Measurements from ENCODE around the gene TP53RK.
A peak's percentile ranks its signal among the peaks of the same experiment; 100 is the strongest.

Gene TP53RK

DNA sequence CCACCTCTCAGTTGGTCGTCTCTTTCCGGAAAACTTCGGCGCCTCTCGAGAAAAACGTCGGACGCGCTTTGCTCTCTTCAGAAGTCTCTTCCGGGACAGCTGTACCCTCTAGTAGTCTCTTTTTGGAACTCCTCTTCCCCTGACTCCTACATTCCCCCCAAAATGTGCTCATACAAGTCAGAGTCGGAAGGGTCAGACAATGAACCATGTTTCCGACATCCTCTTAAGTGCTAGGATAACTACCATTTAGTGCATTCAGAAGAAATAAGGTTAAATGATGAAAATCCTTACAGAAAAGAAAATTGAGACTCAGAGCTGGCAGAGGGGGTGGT is 476 bp upstream of the TP53RK start:
- Histone ChIP-seq H3K36me3 (peaks cover 25% of the 10 kb centered on the region), H3K27me3 (peaks cover 6% of the 10 kb centered on the region), H3K9me3 (no peaks in the 10 kb centered on the region), H3K4me1 (no peaks in the 10 kb centered on the region), H3K4me3 (ENCODE audit: low read depth, low read length) (peak overlapping the region; percentile 82)
- TF ChIP-seq, protein P1, sequence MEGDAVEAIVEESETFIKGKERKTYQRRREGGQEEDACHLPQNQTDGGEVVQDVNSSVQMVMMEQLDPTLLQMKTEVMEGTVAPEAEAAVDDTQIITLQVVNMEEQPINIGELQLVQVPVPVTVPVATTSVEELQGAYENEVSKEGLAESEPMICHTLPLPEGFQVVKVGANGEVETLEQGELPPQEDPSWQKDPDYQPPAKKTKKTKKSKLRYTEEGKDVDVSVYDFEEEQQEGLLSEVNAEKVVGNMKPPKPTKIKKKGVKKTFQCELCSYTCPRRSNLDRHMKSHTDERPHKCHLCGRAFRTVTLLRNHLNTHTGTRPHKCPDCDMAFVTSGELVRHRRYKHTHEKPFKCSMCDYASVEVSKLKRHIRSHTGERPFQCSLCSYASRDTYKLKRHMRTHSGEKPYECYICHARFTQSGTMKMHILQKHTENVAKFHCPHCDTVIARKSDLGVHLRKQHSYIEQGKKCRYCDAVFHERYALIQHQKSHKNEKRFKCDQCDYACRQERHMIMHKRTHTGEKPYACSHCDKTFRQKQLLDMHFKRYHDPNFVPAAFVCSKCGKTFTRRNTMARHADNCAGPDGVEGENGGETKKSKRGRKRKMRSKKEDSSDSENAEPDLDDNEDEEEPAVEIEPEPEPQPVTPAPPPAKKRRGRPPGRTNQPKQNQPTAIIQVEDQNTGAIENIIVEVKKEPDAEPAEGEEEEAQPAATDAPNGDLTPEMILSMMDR (IDR thresholded peaks at IDR 0.05; ENCODE audit: low read depth, low read length) = no peak
- no peak for DNase-seq

DNA sequence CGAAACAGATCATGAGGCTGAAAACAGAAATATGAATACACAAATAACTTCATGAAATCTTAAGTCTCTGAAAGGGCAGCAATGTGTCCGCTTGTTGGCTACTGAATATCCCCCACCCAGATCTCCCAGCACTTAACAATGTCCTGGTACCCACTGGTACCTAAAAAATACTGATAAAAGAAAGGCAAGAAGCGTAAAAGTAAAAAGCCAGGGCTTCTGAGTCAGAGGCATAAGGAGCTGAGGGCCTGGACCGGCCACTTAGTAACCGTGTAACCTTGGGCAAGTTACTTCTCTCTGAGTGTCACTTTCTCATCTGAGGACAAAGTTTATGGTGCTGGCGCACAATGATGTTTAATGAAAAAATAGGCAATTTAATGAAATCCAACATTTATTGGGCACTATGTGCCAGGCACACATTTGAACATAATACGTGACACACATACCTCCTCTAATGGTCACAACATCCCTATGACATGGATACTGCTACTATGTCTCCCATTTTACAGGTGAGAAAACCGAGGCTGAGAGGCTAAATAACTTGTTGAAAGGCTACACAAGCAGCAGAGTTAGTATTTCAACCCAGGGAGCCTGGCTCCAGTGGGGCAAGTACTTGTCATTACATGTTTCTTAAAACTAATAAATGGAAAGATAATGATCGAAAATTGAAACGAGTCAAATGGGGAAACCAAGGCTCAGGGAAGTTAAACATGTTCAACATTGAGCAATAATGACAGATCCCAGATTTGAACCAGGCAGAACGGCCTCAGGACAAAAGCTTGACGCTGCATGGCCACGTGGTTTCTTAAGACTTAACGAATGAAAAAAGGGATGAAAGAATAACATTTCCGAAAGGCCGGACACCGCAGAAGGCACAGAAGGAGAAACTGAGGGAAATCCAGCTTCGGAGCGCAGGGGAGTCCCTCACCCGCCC is 828 bp downstream of the TP53RK start:
- peaks cover 25% of the 10 kb centered on the region for H3K36me3 ChIP-seq
- H3K27me3 ChIP-seq = peaks cover 6% of the 10 kb centered on the region
- TF ChIP-seq, protein P1 (IDR thresholded peaks at IDR 0.05; ENCODE audit: low read depth, low read length) = no peak
- H3K4me1 ChIP-seq = no peaks in the 10 kb centered on the region
- H3K4me3 ChIP-seq (ENCODE audit: low read depth, low read length) = peak overlapping the region; percentile 82
- H3K9me3 ChIP-seq = no peaks in the 10 kb centered on the region
- DNase-seq = no peak

DNA sequence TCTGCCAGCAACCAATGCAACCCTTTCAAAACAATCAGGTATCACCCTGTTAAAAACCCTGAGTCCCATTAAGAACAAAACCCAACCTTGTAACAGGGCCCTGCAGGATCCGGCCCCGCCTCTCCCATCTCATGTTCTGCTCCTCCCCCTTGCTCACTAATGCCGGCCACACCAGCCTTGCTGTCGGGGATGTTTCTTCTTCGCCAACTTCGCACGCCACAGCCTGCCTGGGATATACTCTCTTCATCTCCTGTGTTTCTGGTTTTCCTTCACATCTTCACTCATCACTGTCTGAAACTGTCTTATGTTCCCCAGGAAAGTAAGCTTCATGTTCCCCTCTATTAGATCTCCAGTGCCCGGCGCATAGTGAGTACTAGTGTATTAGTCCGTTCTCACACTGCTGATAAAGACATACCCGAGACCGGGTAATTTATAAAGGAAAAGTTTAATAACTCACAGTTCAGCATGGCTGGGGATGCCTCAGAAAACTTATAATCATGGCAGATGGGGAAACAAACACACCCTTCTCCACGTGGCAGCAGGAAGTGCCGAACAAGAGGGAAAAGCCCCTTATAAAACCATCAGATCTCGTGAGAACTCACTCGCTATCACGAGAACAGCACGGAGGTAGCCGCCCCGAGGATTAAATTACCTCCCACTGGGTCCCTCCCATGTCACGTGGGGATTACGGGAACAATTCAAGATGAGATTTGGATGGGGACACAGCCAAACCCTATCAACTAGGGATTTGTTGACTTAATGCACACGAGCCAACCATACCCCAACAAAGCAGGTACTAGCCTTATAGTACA is 5.1 kb downstream of the TP53RK start:
- peaks cover 24% of the 10 kb centered on the region for H3K36me3 ChIP-seq
- H3K4me1 ChIP-seq = no peaks in the 10 kb centered on the region
- no peak overlapping the region for H3K4me3 ChIP-seq (ENCODE audit: low read depth, low read length)
- no peak for DNase-seq
- H3K27me3 ChIP-seq = no peaks in the 10 kb centered on the region; the same call in 1 of the 2 replicates
- TF ChIP-seq, protein P1 (IDR thresholded peaks at IDR 0.05; ENCODE audit: low read depth, low read length) = no peak
- no peaks in the 10 kb centered on the region for H3K9me3 ChIP-seq

DNA sequence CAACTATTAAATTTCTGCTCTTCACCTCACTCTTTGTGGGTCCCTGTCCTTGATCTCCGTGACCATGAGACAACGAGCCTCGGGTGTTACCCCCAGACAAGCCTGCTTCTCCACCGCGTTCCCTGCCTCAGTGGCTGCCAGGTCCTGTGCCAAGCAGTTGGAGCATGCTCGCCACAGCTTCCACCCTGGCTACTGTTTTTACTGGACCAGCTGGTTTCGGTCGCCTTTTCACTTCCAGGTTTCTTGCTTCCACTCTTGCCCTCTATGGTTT is 5.6 kb downstream of the TP53RK start:
- Histone ChIP-seq H3K36me3 (peaks cover 20% of the 10 kb centered on the region), H3K4me3 (ENCODE audit: low read depth, low read length) (no peak overlapping the region)

DNA sequence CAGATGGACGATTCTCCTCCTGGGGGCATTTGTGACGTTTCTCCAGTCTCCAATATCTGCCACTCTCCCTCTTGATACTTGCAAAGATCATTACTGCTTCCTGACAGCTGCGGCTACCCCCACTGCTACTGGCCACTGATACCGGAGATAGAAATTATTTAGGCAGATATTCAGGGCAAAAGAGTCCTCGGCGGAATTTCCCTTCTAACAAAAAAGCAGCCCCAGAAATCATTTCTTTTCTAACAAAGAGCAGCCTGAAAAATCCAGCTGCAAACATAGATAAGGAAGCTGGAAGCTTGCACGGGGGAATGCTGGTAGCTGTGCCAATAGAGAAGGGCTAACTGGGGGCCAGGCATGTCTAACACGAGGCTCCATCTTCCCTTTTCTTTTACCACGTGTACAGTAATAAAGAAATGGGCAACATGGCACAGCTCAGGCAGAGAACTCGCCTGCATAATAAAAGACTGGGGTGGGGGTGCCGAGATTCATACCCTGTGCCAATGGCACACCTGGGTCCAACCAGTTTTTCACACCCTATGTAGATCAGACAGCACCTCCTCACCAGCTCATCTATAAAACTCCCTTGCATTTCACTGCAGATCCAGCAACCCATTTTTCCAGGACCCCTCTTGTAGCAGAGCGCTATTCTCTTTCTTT is 6.1 kb downstream of the TP53RK start:
- TF ChIP-seq, protein P1 (IDR thresholded peaks at IDR 0.05; ENCODE audit: low read depth, low read length) = no peak
- DNase-seq = no peak
- Histone ChIP-seq H3K27me3 (no peaks in the 10 kb centered on the region), H3K4me3 (ENCODE audit: low read depth, low read length) (no peak overlapping the region), H3K9me3 (no peaks in the 10 kb centered on the region), H3K36me3 (peaks cover 20% of the 10 kb centered on the region), H3K4me1 (no peaks in the 10 kb centered on the region)

More for the DNA sequence above, 5.6 kb downstream of the TP53RK start:
- Histone ChIP-seq H3K4me1 (no peaks in the 10 kb centered on the region), H3K9me3 (no peaks in the 10 kb centered on the region), H3K27me3 (no peaks in the 10 kb centered on the region)
- TF ChIP-seq, protein P1 (IDR thresholded peaks at IDR 0.05; ENCODE audit: low read depth, low read length) = no peak
- no peak for DNase-seq
